ENCODE data around the gene TBC1D14.
"Not testable (repeated sequence)": the region's sequence is repeated elsewhere in the genome, so short reads cannot be mapped to it uniquely, and the experiment has no call there.

TBC1D14 gene

DNA sequence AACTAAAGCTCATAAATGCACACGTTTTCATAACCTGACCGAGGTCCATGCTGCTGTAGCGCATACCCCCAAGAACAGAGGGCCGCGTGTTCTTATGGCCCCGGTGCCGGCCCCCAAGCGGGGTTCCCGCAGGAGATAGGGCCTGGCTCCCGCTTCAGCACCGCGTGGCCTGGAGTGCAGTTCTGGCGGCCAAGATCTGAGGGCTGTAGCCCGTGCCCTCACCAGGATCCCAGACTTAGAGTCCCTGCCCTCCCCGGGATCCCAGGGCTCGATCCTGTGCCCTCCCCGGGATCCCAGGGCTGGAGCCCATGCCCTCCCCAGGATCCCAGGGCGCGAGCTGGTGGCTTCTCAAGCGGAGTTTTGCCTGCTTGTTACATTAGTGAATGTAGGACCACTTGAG lies 159.3 kb downstream of the TBC1D14 start:
- DNase-seq, result no peak

DNA sequence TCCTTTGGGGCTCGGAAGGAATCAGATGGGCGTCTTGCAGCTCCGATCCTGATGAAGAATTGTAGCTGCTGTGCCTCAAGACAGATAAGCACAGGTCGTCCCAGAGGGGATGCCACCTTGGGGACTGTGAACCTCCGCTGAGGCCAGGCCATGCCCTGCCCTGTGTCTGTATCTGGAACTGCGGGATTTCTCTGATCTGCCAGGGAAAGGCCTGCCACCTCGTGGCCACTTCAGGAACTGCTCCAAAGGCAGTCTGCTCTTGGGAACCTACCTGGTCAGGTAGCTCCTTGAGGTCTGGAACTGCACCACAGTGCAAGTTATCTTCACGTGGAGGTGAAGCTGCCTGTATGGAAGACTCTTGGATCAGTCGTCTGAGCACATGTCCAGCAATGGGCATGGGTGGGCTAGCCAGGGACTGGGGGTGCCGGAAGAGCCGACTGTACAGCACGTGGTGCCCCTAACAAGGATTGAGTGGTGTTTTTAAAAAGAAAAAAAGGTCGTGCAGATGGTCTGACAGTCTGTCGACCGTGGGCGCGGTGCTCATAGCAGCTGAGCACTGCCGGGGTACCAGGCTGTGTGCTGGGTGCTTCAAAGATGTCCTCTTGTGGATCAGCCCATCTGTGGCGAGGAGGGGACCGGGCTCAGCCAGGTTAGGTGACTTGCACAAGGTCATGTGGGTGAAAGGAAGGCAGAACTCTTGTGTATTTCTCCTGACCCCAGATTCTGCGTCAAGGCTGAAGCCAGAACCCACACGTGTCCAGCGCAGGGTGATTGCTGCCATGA lies 161.3 kb downstream of the TBC1D14 start:
- DNase-seq, result peak; percentile 27

DNA sequence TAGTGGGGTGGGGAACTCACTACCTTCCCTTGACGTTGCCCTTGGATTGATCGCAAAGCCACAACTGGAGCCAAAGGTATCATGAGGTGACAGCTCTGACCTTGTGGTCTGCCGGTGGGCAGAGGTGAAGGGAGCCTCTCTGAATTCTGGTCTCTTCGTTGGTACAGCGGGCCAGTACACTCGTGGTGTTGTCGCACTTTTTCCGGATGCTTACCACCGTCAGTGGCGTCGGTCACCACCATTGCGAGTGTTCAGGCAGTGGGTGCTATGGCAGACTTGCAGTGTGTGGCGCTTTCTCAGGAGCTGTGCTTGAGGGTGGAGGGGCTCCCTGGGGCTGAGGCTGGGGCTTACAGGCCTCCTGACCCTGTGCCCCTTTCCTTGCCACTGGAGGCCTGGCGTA lies 163.4 kb downstream of the TBC1D14 start:
- no peak for DNase-seq

DNA sequence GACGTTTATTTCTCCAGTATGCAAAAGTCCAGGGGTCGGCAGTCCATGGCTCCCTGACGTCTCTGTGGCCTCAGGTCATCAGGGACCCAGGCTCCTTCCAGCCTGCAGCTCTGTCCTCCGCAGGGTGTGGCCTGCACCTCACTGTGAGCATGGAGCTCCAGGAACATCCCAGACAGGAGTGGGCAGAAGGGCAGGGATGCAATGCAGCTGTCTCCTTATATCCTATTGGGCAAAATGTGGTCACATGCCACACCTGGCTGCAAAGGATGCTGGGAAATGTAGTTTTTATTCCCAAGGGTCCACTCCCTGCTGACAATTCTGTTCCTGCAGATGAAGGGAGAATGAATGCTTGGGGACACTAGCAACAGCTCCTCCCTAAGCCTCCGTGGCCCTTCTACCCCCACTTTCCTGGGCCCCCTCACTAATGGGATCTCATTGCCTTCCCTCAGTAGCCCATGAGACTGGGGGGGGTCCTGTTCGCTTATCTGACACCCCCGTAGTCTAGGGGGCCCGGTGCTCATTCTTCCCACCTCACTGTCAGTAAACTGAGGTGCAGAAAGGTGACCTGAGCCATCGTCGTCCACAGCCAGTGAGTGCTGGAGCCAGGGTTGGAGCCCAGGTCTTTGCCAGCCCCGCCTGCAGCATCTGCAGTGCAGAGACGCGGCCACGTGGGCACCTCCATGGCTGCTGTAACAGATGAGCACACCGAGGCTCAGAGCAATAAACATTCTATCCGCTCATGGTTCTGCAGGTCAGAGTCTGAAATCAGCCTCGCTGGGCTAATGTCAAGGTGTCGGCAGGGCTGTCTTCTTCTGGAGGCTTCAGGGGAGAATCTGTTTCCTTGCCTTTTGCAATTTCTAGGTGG lies 164.1 kb downstream of the TBC1D14 start:
- peak; percentile 12 for DNase-seq

DNA sequence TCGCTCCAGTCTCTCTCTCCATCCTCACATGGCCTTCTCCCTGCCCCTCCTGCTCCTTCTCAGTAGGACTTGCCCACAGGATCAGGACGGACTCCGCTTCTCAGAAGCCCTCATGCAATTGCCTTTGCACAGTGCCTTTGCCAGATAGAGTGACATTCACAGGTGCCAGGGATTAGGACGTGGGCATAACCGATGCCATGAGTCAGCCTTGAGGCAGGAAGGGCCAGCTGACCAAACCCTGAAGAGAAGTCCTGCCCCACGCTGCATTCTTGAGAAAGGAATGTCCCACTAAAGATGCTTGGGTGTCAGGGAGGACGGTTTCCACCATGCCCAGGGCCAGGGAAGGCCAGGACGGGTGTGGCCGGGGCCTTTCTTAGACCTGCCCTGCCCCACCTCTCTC lies 164.8 kb downstream of the TBC1D14 start:
- DNase-seq, result no peak

DNA sequence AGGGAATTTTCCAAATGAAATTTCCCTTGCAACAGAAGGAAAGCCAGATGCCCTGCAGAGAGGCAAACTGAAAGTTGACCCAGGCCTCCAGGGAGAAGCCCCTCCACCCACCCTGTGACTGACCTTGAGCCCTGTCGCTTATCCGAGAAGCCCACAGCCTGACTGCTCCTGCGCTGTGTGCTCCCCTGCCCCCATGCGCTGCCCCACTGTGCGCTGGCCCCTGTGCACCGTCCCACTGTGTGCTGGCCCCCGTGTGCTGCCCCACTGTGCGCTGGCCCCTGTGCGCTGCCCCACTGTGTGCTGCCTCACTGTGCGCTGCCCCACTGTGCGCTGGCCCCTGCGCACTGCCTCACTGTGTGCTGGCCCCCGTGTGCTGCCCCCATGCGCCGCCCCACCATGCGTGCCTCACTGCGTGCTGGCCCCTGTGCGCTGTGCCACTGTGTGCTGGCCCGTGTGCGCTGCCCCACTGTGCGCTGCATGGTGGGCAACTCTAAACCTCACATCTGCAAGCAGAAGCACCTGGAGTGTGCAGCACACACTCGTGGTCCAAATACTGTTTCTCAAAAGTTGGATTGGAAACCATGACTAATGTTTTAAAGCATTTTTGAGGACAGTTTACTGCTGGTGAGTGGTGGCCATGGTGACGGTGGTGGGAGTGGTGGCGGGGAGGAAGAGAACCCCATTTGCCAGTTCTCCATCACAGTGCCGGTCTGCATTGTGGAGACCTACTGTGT lies 166.5 kb downstream of the TBC1D14 start:
- no peak for DNase-seq

DNA sequence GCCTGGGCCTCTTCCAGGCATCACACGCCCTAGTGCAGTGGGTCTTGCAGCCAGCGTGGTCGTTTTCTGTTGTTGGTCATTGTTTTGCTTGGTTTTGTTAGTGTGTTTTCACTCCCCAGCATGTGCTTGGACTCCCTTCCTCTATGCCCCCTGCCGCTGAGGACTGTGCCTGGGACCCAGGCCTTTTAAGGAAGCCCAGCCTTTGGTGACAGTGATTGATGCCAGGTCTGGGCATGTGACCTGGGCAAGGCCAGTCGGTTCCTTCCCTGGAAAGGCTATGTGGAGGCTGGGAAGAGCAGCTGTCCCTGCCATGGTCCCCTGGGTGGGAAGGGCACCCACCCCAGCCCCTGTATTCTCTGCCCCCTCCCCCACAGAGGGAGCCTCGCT lies 167.1 kb downstream of the TBC1D14 start:
- no peak for DNase-seq

DNA sequence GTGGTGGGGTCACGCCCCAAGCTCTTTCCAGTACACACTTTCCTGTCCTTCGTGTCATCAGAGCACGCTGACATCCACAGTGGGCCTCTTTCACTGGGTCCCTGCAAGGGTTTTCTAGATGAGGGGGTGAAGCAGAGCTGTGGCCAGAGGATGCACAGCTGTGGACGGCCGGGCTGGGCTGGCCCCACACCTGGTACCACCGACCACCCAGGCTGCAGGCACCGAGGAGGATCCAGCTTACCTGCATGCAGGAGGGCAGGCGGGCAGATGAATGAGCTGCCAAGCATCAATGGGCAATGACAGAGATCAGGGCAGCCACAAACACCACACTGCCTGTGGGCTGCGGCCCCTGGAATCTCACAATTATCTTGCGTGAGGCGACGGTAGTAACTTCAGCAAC lies 167.7 kb downstream of the TBC1D14 start:
- no peak for DNase-seq

DNA sequence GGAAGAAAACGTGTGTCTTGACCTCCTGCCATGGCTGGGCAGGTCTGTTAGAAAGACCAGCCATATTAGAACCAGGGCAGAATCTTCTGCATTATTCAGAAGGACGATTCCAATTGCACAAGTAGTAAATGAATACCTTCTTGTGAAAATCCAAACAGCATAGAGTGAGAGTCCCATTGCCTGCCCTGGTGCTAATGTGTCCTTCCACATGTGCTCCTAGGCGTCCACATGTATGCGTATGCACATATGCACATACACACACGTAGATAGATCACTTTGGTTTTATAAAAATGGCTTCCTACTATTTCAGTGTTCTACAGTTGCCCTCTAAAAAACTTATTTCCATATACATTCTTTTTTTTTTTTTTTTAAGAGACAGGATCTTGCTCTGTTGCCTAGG lies 168.4 kb downstream of the TBC1D14 start:
- DNase-seq, result no peak

DNA sequence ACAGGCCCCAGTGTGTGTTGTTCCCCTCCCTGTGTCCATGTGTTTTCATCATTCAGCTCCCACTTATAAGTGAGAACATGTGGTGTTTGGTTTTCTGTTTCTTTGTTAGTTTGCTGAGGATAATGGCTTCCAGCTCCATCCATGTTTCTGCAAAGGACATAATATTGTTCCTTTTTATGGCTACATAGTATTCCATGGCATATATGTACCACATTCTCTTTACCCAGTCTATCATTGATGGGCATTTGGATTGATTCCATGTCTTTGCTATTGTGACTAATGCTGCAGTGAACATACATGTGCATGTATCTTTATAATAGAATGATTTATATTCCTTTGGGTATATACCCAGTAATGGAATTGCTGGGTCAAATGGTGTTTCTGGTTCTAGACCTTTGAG lies 169.9 kb downstream of the TBC1D14 start:
- not testable (repeated sequence) for DNase-seq

DNA sequence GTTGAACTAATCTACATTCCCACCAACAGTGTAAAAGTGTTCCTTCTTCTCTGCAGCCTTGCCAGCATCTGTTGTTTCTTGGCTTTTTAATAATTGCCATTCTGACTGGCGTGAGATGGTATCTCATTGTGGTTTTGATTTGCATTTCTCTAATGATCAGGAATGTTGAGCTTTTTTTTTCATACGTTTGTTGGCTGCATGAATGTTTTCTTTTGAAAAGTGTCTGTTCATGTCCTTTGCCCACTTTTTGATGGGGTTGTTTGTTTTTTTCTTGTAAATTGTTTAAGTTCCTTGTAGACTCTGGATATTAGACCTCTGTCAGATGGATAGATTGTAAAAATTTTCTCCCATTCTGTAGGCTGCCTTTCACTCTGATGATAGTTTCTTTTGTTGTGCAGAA lies 170.3 kb downstream of the TBC1D14 start:
- not testable (repeated sequence) for DNase-seq
